B cell (primary cell): ENCODE measurements around the gene SHMT2. TPM values are rescaled to one million over a fixed set of nuclear protein-coding genes. Genes with fewer than 3 reads are reported as not detected.

ENCODE experiments used
- ATAC-seq: fragments of 200-7000 bp; cut with Tn5 transposase; one replicate; pipeline ENCODE4 v1.10.0; 2021; ENCODE audit warnings: low read depth, mild to moderate bottlenecking, moderate number of reproducible peaks, moderate library complexity
- CTCF ChIA-PET: fragments of 350-600 bp; sonication (Branson Sonifier 250); formaldehyde crosslinking; loops from one replicate; lab custom pipeline; 2021; ENCODE audit warnings: antibody characterized with exemption, inconsistent platforms; lab: Charles Lee
- POLR2A ChIA-PET: fragments of 350-600 bp; sonication (Branson Sonifier 250); formaldehyde crosslinking; loops from one replicate; lab custom pipeline; 2021; ENCODE audit warnings: antibody characterized with exemption; lab: Charles Lee
- DNase-seq: peaks from one replicate; pipeline ENCODE4 v3.0.0; 2013
- H2AFZ ChIP-seq: 2 replicates; pipeline ENCODE4 v1.6.1; 2012; ENCODE audit warnings: mild to moderate bottlenecking, low read depth, low read length; ENCODE audit not compliant: insufficient read depth, poor library complexity, severe bottlenecking
- H3K27ac ChIP-seq, 2 donors: 1 replicate in 1 of 2; 2 replicates in 1 of 2; pipeline ENCODE4 v1.5.1; 2012 to 2013; ENCODE audit warnings: low read length in 2 of 2, mild to moderate bottlenecking in 2 of 2, moderate library complexity in 1 of 2
- H3K27me3 ChIP-seq, 4 experiments: fragments of 200-600 bp in 1 of 4; sonication (generic) in 1 of 4; replicated peaks in 1 of 4; 1 replicate in 2 of 4; 2 replicates in 2 of 4; pipeline versions ENCODE4 v1.6.1 to v1.7.0; 2013 to 2016; ENCODE audit warnings: low read length in 3 of 4, mild to moderate bottlenecking in 2 of 4, mixed read lengths in 1 of 4, moderate library complexity in 1 of 4; ENCODE audit not compliant: insufficient read depth in 4 of 4, control insufficient read depth in 3 of 4; ENCODE audit errors: control extremely low read depth in 1 of 4
- H3K36me3 ChIP-seq, 2 experiments: replicated peaks in 1 of 2; 1 replicate in 1 of 2; 2 replicates in 1 of 2; pipeline versions ENCODE4 v1.6.1 to v1.7.1; 2013; ENCODE audit warnings: low read length in 1 of 2; ENCODE audit not compliant: insufficient read depth in 2 of 2, control insufficient read depth in 1 of 2; ENCODE audit errors: control extremely low read depth in 1 of 2, extremely low read depth in 1 of 2
- H3K4me1 ChIP-seq, 2 donors: fragments of 200-600 bp in 1 of 2; sonication (generic) in 1 of 2; 1 replicate in 1 of 2; 2 replicates in 1 of 2; pipeline versions ENCODE4 v1.5.1 to v1.6.1; 2013 to 2017; ENCODE audit warnings: low read length in 2 of 2; ENCODE audit not compliant: control insufficient read depth in 2 of 2, insufficient read depth in 2 of 2
- H3K4me2 ChIP-seq: replicated peaks from 2 replicates; pipeline ENCODE3; 2012; ENCODE audit warnings: mild to moderate bottlenecking, low read depth, low read length; ENCODE audit not compliant: poor library complexity, severe bottlenecking
- H3K4me3 ChIP-seq, 5 experiments: fragments of 200-600 bp in 1 of 5; sonication (generic) in 1 of 5; 1 replicate in 3 of 5; 2 replicates in 2 of 5; pipeline versions ENCODE4 v1.5.1 to v1.7.0; 2011 to 2016; ENCODE audit warnings: low read length in 4 of 5, mild to moderate bottlenecking in 4 of 5, low read depth in 2 of 5, control low read depth in 1 of 5, moderate library complexity in 1 of 5; ENCODE audit not compliant: insufficient read depth in 1 of 5; ENCODE audit errors: control extremely low read depth in 1 of 5, extremely low read depth in 1 of 5
- H3K79me2 ChIP-seq: fragments of 200-600 bp; sonication (generic); one replicate; pipeline ENCODE4 v1.6.0; 2016; ENCODE audit warnings: low read length; ENCODE audit not compliant: control insufficient read depth, insufficient read depth
- H3K9ac ChIP-seq: fragments of 200-600 bp; sonication (generic); 2 replicates; pipeline ENCODE4 v1.6.1; 2017; ENCODE audit warnings: mild to moderate bottlenecking, low read length, moderate library complexity
- H3K9me3 ChIP-seq, 3 donors: one replicate each; pipeline versions ENCODE4 v1.6.1 to v1.7.1; 2013; ENCODE audit warnings: low read length in 2 of 3; ENCODE audit not compliant: control insufficient read depth in 2 of 3, insufficient read depth in 1 of 3; ENCODE audit errors: control extremely low read depth in 1 of 3
- H4K20me1 ChIP-seq: 2 replicates; pipeline ENCODE4 v1.6.0; 2012; ENCODE audit warnings: mild to moderate bottlenecking, low read length; ENCODE audit not compliant: insufficient read depth, control insufficient read depth, poor library complexity, severe bottlenecking
- H3K27ac Mint-ChIP-seq: one replicate; pipeline ENCODE4 v1.8.0; 2021; ENCODE audit warnings: mixed read lengths
- H3K27me3 Mint-ChIP-seq: one replicate; pipeline ENCODE4 v1.8.0; 2021; ENCODE audit warnings: mixed read lengths
- H3K4me1 Mint-ChIP-seq: one replicate; pipeline ENCODE4 v1.8.0; 2021; ENCODE audit warnings: mixed read lengths
- H3K4me3 Mint-ChIP-seq: one replicate; pipeline ENCODE4 v1.8.0; 2021; ENCODE audit warnings: mixed read lengths
- H3K9me3 Mint-ChIP-seq: one replicate; pipeline ENCODE4 v1.8.0; 2022; ENCODE audit warnings: mixed read lengths; ENCODE audit not compliant: insufficient read depth
- CTCF ChIP-seq: fragments of 200-600 bp; IDR thresholded peaks from one replicate; pipeline ENCODE4 v1.8.0; 2022; ENCODE audit warnings: antibody characterized with exemption, mild to moderate bottlenecking
- EZH2 ChIP-seq: IDR thresholded peaks from 2 replicates; pipeline ENCODE4 v1.6.1; 2012; ENCODE audit warnings: borderline replicate concordance, low read depth, mild to moderate bottlenecking, moderate library complexity, low read length; ENCODE audit not compliant: insufficient read depth, poor library complexity, severe bottlenecking
- WGBS: methylation state at CpG from one replicate; pipeline ENCODE4 v1.1.5; 2013; ENCODE audit warnings: missing lambda C conversion rate; ENCODE audit not compliant: insufficient coverage; 5-methylcytosine and 5-hydroxymethylcytosine counted together
- intact Hi-C: fragments of 100-400 bp; cut with micrococcal nuclease; formaldehyde crosslinking; loops from one replicate; pipeline ENCODE4 v1.10.0; 2022
- polyA plus RNA-seq: library from polyadenylated mRNA; depleted of rRNA; stranded (reverse); fragments of >200 nt; gene quantifications from 2 replicates; pipeline ENCODE4 v1.2.3, GENCODE V29; 2012
- total RNA-seq, 2 donors: library from RNA; stranded (reverse); fragments of 120-200 nt in 1 of 2; gene quantifications; 1 replicate in 1 of 2; 2 replicates in 1 of 2; pipeline versions ENCODE4 v1.2.3 to v1.2.4, GENCODE V29; 2013 to 2022

Gene SHMT2
- total and polyA plus RNA-seq, 2 donors (not counting 1 experiment from before 2014, with no cell fraction given), result 166 to 236 TPM

GRCh38 chr12:57236201-57236924, 6.9 kb downstream of the SHMT2 start:
- H4K20me1 ChIP-seq, result peaks cover 2% of the 10 kb centered on the region
- DNase-seq (peak; percentile 72), ATAC-seq (no peak)
- TF ChIP-seq CTCF (no peak), EZH2 (no peak)
- H3K27me3 Mint-ChIP-seq, result peaks cover 12% of the 10 kb centered on the region
- H3K9me3 ChIP-seq, result peaks cover 0 to 12% (median 0%) of the 10 kb centered on the region in 3 donors
- H3K27me3 ChIP-seq, result peaks cover 0 to 43% (median 17%) of the 10 kb centered on the region in 4 experiments
- peak overlapping the region; percentile 86 to 88 for H3K27ac ChIP-seq
- peaks cover 0 to 31% of the 10 kb centered on the region in 2 experiments for H3K36me3 ChIP-seq
- peak overlapping the region; percentile 87 for H3K4me3 Mint-ChIP-seq
- ChIA-PET POLR2A (interaction anchor here (9.2 to 11.2 kb wide), 2 partner anchors 12 to 22 kb away, joined by 89 to 110 read pairs; partner anchors contain the start of gene NXPH4), CTCF (interaction anchor here (12.1 to 31.1 kb wide), 2 partner anchors 8 to 20 kb away, joined by 360 to 838 read pairs; partner anchors contain the start of genes NXPH4 and SHMT2)
- H3K4me2 ChIP-seq, result peak overlapping the region; percentile 84
- H2AFZ ChIP-seq, result no peak overlapping the region
- intact Hi-C loops, result loop anchor here (10.0 kb wide), 1 partner anchor 482 kb away; the partner anchor contains the start of gene PRIM1
- H3K27ac Mint-ChIP-seq, result peak overlapping the region; percentile 100
- H3K4me3 ChIP-seq, result peak overlapping the region in 3 of 5 experiments; percentile 3 to 15 (median 12)
- H3K4me1 Mint-ChIP-seq, result peaks cover 91% of the 10 kb centered on the region
- peaks cover 20% of the 10 kb centered on the region for H3K79me2 ChIP-seq
- H3K9me3 Mint-ChIP-seq, result no peaks in the 10 kb centered on the region
- peaks cover 72 to 89% of the 10 kb centered on the region in 2 donors for H3K4me1 ChIP-seq
- H3K9ac ChIP-seq, result peak overlapping the region; percentile 6
- 16% methylated on average over 31 of the region's 40 CpGs for WGBS
